Fibroblast of mammary gland (primary cell): ENCODE data around the gene NT5C3A.

Experiments used
- DNase-seq: peaks from one replicate; pipeline ENCODE4 v3.0.0-alpha.2; 2010; ENCODE audit warnings: low read depth
- H3K4me3 ChIP-seq: 2 replicates; pipeline ENCODE4 v1.5.1; 2011; ENCODE audit warnings: low read depth, mild to moderate bottlenecking, low read length, moderate library complexity; ENCODE audit not compliant: control insufficient read depth
- CTCF ChIP-seq: conservative IDR thresholded peaks from 2 replicates; pipeline ENCODE4 v1.5.1; 2011; ENCODE audit warnings: low read depth, low read length, inconsistent platforms; ENCODE audit not compliant: control insufficient read depth, insufficient read depth

NT5C3A gene

GRCh38 chr7:33089142-33089541 is 26.6 kb upstream of the NT5C3A start:
- no peak overlapping the region for H3K4me3 ChIP-seq
- TF ChIP-seq CTCF = no peak
- DNase-seq = no peak

- no peak for TF ChIP-seq CTCF
- no peak for DNase-seq
- no peak overlapping the region for H3K4me3 ChIP-seq
Measured at GRCh38 chr7:33087858-33088257, 25.3 kb upstream of the NT5C3A start.

- no peak for DNase-seq
- TF ChIP-seq CTCF = no peak
Measured at GRCh38 chr7:33087356-33087755, 24.8 kb upstream of the NT5C3A start.

GRCh38 chr7:33079763-33080690 is 17.5 kb upstream of the NT5C3A start:
- DNase-seq = no peak
- no peak overlapping the region for H3K4me3 ChIP-seq
- TF ChIP-seq CTCF = no peak

More at GRCh38 chr7:33087356-33087755, 24.8 kb upstream of the NT5C3A start:
- H3K4me3 ChIP-seq = no peak overlapping the region

- DNase-seq = no peak
- TF ChIP-seq CTCF = no peak
- H3K4me3 ChIP-seq = no peak overlapping the region
Measured at GRCh38 chr7:33079096-33079495, 16.5 kb upstream of the NT5C3A start.

GRCh38 chr7:33076737-33077136 is 14.2 kb upstream of the NT5C3A start:
- TF ChIP-seq CTCF = no peak

More at GRCh38 chr7:33076737-33077136, 14.2 kb upstream of the NT5C3A start:
- no peak for DNase-seq
- H3K4me3 ChIP-seq = no peak overlapping the region
